GM12872 (cell line): ENCODE data around the gene SYNC.

Source experiments
- CTCF ChIP-seq: IDR thresholded peaks from 3 replicates; pipeline ENCODE4 v1.5.1; 2011; ENCODE audit warnings: low read depth, mild to moderate bottlenecking, low read length, moderate library complexity; ENCODE audit not compliant: insufficient read depth

The SYNC gene

GRCh38 chr1:32743380-32744070 lies 41.0 kb upstream of the SYNC start:
- no peak for TF ChIP-seq CTCF

- no peak for TF ChIP-seq CTCF
Measured at GRCh38 chr1:32742956-32743355, 40.4 kb upstream of the SYNC start.

GRCh38 chr1:32742199-32742947 lies 39.8 kb upstream of the SYNC start:
- no peak for TF ChIP-seq CTCF

- TF ChIP-seq CTCF = peak; percentile 31; the same call in 1 of the 3 replicates
Measured at GRCh38 chr1:32741413-32742198, 39.0 kb upstream of the SYNC start.

GRCh38 chr1:32741059-32741412 lies 38.5 kb upstream of the SYNC start:
- TF ChIP-seq CTCF = no peak

- no peak for TF ChIP-seq CTCF
Measured at GRCh38 chr1:32736812-32737791, 34.5 kb upstream of the SYNC start.
